WERI-Rb-1 (cell line): ENCODE data around the gene PTPRN2.

Experiments
- DNase-seq: peaks from one replicate; pipeline ENCODE4 v3.0.0-alpha.2; 2020
- H3K27ac ChIP-seq: fragments of 250-450 bp; sonication (Bioruptor Pico); 2 replicates; pipeline ENCODE4 v1.5.1; 2020; ENCODE audit warnings: mild to moderate bottlenecking, moderate library complexity
- H3K27me3 ChIP-seq: fragments of 250-450 bp; sonication (Bioruptor Pico); 2 replicates; pipeline ENCODE4 v1.5.1; 2021; ENCODE audit warnings: mild to moderate bottlenecking, low read depth, moderate library complexity; ENCODE audit not compliant: insufficient read depth, severe bottlenecking
- H3K36me3 ChIP-seq: fragments of 250-450 bp; sonication (Bioruptor Pico); 2 replicates; pipeline ENCODE4 v1.5.1; 2020; ENCODE audit warnings: mild to moderate bottlenecking, moderate library complexity
- H3K4me3 ChIP-seq: 2 replicates; pipeline ENCODE4 v1.5.1; 2011; ENCODE audit warnings: low read depth, mild to moderate bottlenecking, control low read depth, low read length
- H3K9me3 ChIP-seq: fragments of 250-450 bp; sonication (Bioruptor Pico); 2 replicates; pipeline ENCODE4 v1.5.1; 2021; ENCODE audit warnings: mild to moderate bottlenecking, moderate library complexity; ENCODE audit not compliant: severe bottlenecking
- CTCF ChIP-seq: IDR thresholded peaks from 2 replicates; pipeline ENCODE4 v1.5.1; 2011; ENCODE audit warnings: low read depth, mild to moderate bottlenecking, control low read depth, inconsistent platforms, low read length

Gene PTPRN2

GRCh38 chr7:157758468-157759245 is 829.0 kb downstream of the PTPRN2 start:
- no peak for DNase-seq
- Histone ChIP-seq H3K27me3 (no peaks in the 10 kb centered on the region), H3K36me3 (no peaks in the 10 kb centered on the region), H3K9me3 (no peaks in the 10 kb centered on the region), H3K4me3 (no peak overlapping the region), H3K27ac (no peak overlapping the region)
- no peak for TF ChIP-seq CTCF

GRCh38 chr7:157757776-157758467 is 829.7 kb downstream of the PTPRN2 start:
- no peak for DNase-seq
- Histone ChIP-seq H3K27me3 (no peaks in the 10 kb centered on the region), H3K27ac (no peak overlapping the region), H3K4me3 (no peak overlapping the region), H3K36me3 (no peaks in the 10 kb centered on the region), H3K9me3 (no peaks in the 10 kb centered on the region)
- TF ChIP-seq CTCF, result no peak

- H3K27ac ChIP-seq, result no peak overlapping the region
- no peaks in the 10 kb centered on the region for H3K36me3 ChIP-seq
- no peak overlapping the region for H3K4me3 ChIP-seq
- H3K9me3 ChIP-seq, result no peaks in the 10 kb centered on the region
- no peaks in the 10 kb centered on the region for H3K27me3 ChIP-seq
- DNase-seq, result no peak
- no peak for TF ChIP-seq CTCF
Observed at GRCh38 chr7:157757211-157757610, 830.4 kb downstream of the PTPRN2 start.

GRCh38 chr7:157755741-157756140 is 831.9 kb downstream of the PTPRN2 start:
- Histone ChIP-seq H3K9me3 (no peaks in the 10 kb centered on the region), H3K27ac (no peak overlapping the region), H3K27me3 (no peaks in the 10 kb centered on the region), H3K36me3 (no peaks in the 10 kb centered on the region), H3K4me3 (no peak overlapping the region)
- no peak for DNase-seq
- no peak for TF ChIP-seq CTCF

GRCh38 chr7:157754416-157754790 is 833.2 kb downstream of the PTPRN2 start:
- no peak for TF ChIP-seq CTCF

More at GRCh38 chr7:157754416-157754790, 833.2 kb downstream of the PTPRN2 start:
- no peak overlapping the region for H3K4me3 ChIP-seq
- no peak overlapping the region for H3K27ac ChIP-seq
- H3K36me3 ChIP-seq, result no peaks in the 10 kb centered on the region
- H3K27me3 ChIP-seq, result no peaks in the 10 kb centered on the region
- no peaks in the 10 kb centered on the region for H3K9me3 ChIP-seq
- DNase-seq, result no peak
